Activated T-cell treated with anti-CD3 and anti-CD28 coated beads for 4 hours (primary cell): ENCODE measurements around the gene MICU1.
"Not testable (repeated sequence)": the region's sequence is repeated elsewhere in the genome, so short reads cannot be mapped to it uniquely, and the experiment has no call there.

Experiments used
- DNase-seq: peaks from one replicate; pipeline ENCODE4 v3.0.0-alpha.2; 2020

The MICU1 gene

DNA sequence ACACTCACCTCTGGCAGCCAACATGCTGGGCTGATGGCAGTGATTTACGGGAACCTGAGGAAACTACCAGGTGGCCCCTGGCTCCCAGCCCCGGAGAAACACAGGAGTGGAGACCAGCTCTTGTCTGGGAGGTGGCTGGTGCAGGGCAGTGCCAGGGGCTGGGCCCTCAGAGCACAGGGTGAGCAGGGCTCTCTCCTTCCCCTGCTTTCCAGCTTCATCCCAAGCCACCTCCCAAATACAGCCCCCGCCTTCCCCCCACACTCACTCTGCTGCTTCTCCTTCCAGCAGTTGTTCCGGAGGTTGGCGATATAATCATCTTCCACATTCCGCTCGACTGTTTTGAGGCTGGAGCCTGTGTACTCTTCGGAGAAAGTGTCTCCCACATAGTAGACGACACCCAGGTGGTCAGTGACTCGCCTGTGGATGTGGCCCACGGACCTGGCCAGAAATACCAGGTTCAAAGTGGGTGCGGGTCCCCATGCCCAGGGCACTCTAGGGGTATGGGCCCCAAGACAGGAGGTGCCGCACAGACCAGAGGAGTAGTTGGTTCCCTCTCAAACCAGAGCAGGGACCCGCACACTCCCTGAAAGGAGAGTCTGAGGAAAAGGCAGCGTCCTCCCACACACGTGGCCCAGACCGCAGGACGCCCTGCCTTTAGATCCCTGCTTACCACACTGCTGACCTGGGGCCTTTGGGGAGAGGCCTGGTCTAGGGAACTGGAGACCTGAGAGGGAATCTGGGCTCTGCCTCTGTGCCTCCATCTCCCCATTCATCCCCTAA is 289.4 kb downstream of the MICU1 start:
- DNase-seq: no peak

DNA sequence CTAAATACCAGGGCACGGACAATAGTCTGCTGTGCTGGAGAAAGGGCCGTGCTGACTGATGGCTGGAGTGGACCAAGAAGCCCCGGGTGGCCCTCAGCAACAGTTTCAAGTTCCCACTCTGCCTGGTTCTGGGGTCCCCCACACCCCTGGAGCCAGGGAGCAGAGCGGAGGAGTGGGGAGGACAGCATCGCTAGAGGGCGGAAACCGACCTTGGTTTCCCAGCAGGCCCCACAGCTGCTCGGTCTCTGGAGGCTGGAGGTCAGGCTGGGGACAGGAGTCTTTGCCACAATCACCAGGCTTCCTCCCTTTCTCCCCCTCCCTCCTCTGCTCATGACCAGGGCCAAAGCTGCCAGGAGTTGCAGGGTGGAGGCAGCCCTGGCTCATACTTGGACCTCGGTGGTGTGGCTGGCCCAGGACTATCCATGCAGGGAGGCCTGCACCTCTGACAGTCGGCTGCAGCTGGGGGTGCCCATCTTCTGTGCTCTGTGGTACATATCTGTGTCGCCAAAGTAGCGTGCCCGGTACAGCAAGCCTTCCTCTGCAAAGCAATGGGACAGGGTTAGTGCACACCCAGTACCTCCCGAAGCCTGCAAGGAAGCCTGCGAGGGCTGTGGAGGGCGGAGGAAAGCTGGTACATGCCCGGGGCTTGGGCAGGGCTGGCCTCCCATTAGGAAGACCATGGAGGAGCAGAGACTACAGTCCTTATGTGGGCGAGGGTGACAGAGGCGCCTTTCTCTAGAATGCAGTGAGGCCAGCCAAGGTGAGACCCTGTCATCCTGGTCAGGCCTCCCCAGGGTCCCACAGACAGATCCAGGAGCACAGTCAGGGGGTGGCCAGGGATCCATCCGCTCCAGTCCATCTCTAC is 290.3 kb downstream of the MICU1 start:
- no peak for DNase-seq

DNA sequence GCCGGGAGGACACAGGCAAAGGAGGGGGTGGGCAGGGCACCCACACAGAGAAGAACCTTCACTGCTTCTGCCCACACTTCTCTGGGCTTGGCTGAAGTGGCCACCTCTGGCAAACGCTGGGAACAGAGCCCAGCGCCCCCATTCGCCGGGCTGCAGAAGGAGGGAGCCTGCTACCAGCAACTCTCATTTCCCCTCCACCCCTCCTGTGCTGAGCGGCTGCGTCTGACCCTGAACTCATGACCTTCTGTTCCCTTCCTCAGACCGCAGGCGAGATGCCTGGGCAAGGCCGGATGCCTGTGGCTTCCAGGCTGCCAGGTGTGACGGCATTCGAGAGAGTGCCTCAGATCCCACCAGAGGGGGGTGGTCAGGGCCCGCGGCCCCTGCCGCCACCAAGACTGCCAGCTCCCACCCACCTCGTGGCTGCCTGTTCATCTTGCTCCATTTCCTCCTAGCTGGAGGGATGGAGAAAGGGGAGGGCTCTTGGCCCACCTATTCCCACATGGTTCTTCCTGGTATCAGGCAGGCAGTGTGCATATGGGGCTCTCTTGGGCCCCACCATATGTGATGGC is 291.0 kb downstream of the MICU1 start:
- DNase-seq: peak; percentile 49

DNA sequence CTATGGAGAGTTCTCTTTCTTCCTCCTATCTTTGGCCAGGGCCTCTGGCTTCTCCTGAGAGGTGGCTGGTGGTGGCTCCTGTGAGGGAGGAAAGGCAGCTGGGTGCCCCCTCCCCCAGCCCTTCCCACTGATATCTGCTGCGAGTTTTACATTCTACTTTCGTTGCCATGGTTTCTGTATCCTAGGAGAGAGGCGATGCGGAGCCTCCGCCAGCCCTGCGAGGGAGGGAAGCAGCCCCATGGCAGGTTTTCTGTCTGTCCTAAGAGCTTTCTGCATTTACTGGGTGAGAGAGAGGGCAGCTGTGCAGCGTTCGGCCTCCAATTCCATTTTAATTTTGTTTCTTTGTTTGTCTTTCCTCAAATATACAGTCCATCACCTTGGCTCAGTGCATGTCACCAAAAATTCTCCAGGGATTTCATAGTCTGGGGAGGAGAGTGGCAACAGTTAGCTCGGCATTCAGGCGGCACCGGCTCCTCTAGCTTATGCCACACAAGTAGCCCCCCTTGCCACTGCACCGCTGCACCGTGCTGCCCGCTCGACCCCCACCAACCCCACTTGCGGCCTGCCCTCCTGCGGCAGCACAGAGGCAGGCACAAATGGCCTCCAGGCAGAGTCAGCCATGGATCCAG is 291.6 kb downstream of the MICU1 start:
- DNase-seq: no peak

DNA sequence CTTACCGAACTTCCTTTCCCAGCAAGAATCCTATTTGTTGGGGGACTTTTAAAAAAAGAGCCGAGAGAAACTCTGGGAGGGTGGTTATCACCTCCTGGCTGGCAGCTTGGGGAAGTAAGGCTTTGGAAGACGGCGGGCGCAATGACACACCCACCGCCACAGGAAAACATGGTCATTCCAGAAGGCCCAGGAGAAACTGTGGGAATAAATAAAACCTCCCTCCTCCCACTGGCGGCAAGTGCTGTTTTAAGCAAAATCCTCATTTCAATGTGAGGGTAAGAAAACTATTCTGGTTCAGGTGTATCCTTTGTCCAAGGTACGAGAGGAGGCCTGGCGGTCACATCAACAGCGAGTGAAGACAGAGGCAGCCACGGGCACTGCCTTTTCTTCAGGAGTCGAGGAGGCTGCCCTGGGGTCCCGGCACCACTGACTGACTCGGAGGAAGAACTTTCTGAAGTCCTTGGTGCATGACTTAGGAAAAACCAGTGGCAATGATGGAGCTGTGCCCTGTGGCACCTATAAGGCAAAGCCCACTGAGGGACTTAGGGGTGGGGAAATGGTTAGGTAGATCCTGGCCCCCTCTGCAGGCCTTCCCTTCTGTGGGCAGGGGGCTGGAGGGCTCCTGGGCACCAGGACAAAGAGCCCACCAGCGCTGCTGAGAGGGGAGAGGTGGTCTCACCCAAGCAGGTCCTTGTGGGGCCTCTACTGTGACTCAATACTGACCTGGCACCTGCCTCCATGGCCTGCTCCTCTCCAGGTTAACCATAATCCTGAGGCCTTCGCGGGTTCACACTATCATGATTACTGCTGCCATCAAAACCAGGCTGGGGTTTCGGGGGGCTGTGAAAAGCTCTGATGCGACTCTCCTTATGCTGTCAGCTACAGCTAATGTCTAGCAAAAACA is 292.5 kb downstream of the MICU1 start:
- DNase-seq: no peak

DNA sequence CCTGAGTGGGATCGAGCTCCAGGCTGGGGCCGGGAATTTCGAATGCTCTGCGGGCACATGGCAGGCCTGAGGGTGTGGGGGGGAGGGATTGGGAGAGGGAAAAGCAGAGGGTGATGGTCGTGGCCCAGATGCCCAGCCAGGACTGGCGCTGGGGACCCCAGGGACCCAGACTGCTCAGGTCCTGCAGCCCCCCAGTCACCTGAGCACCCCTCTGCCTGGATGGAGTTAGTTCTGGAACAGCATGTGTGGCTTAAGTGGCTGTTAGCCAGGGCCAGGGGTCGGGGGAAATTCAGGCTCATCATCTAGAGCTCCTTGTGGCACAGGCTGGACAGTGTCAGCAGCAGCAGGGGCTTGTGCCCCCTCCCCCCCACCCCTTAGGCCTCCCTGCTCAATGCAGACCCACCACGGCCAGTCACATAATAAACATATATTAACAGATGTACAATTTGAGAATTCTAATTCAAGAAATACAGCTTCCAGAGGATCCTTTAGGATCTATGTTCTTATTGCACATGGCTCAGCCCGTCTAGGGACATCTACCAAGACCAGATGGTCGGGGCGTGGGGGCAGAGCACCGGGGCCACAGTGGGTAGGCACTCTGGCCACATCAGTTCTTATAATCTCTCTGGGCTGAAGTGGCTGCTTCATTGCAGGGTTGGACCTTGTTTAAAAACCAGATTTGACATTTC is 293.3 kb downstream of the MICU1 start:
- DNase-seq: no peak

DNA sequence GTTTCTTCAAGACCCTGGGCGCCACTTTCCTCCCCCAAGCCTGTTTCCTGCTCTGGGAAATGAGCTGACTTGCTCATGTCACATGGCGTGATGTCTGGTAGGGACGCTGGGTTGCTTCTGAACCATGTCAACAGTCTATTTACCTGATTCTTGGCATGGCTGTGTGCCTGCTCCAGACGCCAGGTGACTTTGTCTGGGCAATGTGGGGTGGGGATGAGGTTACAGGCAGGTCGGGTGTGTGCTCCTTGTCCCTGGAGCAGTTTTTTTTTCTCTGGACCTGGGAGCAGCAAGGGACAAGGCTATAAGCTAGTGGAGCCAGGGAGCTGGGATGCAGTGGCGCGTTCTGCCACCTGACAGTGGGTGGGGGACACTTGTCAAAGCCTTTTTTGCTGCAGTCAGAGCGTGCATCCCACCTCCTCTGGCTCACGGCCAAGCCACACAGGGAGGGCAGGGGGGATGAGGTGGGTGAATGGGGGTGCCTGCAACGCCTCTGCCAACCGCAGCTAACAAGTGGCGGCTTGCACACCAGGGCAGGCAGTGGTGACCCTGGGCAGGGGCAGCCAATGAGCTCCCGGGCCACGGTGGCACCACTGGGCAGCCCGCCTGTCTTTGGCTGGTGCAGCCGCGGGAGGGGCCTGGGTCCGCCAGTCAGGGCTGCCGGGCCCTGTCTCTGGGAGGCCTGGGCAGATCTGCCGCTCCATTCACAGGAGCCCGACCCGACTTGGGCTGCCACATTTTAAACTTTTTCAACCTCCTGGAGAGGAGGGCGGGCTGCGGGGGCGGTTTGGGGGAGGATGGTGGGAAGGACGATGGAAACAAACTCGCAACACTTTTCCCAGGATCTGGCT is 294.1 kb downstream of the MICU1 start:
- peak; percentile 69 for DNase-seq

DNA sequence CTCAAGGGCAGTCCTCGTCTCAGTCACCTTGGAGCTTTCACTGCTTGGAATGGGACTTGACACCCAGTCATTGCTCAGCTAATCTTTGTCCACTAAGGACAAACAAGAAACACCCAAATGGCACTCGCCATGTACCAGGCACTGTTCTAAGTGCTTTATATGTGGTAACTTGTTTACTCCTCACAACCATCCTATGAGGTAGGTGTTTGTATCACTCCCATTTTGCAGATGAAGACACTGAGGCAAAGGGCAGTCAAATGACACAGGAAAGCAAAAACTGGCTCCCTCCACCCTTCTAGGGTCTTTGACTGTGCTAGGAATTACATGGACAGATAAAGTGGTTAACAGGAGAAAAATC is 295.8 kb downstream of the MICU1 start:
- DNase-seq: no peak

DNA sequence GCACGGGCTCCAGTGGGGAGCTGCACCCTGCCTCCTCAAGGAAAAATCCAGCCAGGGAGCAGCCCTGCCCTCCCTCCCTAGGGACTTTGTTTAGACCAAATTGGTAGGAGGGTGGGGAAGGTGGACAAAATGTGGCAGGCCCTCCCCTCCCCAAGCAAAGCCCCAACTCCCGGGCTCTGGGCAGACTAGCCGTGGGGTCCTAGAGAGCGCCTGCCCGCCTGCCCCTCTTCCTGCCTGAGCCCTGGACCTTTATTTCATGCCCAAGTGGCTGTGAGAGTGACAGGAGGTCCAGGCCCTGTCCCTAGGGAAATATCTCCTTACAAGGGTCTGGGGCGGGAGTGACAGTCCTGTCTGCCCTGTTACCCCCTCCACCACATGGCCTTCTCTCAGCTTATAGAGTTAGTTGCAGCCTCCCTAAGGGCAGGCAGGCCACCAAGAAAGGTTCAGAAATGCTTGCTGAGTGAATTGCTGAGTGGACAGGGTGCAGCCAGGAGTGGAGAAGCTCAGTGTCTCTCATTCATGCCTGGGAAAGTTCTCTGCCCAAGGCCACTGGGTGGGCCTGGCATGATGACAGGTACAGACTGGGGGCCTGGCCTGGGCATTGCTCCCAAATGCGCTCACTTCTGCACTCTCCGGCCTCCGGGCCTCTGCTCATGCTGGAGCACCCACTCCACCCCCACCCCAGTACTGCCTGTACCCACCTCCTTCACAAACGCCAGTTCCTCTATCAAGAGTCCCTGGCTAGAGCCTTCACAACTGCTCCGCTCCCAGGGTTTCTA is 296.4 kb downstream of the MICU1 start:
- DNase-seq: no peak

DNA sequence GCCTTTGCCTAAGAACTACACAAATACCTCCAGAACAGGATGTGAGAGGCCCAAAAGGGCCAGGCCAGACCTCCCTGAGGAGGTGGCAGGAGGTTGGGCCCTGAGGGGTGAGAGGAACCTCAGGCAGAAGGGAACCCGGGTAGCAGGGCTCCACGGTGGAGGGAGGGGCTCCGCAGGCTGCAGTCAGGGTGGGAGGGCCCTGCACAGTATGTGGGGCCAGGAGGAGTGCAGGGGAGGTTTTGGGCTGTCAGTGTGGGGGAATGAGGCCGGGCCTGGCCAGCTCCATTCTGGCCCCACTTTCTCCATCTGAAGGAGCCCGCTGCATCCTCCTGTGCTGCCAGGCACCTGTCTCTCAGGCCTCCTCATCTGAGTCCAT is 297.1 kb downstream of the MICU1 start:
- no peak for DNase-seq

DNA sequence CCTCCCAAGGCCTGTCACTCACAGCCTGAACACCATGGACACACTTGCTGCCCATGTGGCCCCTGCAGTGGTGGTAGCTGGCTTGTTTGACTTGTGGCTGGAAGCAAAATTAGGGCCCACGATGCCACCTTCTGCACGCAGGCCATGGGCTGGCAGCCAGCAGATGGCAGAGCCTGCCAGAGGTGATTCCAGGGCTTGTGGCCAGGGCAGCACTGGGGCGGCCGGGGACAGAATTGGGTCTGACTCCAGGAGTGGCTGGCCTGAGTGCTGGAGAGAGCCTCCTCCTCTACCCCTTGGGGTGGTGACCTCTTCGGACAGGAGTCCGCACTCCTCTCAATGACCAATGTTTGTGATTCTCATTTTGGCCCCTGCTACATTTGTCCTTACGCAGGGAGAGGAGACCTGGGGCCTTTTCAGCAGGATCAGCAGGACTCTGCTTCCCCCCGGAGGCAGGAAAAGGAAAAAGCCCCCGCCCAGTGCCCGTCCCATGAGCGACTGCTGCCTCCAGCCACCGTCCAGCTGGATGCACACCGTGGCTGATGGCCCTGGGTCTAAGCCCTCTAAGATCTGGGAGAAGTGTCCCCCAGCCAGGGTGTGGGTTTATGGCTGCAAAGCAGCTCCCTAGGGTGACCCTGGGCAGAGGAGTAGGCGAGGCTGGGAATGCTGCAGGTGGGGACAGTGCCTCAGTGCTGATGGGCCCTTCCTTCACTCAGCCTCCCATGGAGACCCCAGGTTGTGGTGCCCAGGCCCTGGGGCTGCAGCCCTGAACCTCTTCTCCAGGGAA is 297.6 kb downstream of the MICU1 start:
- DNase-seq: no peak

DNA sequence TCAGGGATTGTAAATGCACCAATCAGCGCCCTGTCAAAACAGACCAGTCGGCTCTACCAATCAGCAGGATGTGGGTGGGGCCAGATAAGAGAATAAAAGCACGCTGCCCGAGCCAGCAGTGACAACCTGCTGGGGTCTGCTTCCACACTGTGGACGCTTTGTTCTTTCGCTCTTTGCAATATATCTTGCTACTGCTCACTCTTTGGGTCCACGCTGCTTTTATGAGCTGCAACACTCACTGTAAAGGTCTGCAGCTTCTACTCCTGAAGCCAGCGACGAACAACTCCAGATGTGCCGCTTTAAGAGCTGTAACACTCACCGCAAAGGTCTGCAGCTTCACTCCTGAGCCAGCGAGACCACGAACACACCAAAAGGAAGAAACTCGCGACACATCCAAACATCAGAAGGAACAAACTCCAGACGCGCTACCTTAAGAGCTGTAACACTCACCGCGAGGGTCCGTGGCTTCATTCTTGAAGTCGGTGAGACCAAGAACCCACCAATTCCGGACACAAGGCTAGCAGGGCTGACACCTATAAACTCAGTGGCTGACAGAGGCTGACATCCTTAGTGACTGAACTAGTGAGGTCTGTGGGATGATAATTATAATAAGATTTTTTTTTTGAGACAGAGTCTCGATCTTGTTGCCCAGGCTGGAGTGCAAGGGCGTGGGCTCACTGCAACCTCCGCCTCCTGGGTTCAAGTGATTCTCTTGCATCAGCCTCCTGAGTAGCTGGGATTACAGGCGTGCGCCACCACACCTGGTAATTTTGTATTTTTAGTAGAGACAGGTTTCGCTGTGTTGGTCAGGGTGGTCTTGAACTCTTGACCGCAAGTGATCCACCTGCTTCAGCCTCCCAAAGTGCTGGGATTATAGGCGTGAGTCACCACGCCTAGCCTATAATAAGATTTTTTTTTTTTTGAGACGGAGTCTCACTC is 298.9 kb downstream of the MICU1 start:
- peak; percentile 48 for DNase-seq

DNA sequence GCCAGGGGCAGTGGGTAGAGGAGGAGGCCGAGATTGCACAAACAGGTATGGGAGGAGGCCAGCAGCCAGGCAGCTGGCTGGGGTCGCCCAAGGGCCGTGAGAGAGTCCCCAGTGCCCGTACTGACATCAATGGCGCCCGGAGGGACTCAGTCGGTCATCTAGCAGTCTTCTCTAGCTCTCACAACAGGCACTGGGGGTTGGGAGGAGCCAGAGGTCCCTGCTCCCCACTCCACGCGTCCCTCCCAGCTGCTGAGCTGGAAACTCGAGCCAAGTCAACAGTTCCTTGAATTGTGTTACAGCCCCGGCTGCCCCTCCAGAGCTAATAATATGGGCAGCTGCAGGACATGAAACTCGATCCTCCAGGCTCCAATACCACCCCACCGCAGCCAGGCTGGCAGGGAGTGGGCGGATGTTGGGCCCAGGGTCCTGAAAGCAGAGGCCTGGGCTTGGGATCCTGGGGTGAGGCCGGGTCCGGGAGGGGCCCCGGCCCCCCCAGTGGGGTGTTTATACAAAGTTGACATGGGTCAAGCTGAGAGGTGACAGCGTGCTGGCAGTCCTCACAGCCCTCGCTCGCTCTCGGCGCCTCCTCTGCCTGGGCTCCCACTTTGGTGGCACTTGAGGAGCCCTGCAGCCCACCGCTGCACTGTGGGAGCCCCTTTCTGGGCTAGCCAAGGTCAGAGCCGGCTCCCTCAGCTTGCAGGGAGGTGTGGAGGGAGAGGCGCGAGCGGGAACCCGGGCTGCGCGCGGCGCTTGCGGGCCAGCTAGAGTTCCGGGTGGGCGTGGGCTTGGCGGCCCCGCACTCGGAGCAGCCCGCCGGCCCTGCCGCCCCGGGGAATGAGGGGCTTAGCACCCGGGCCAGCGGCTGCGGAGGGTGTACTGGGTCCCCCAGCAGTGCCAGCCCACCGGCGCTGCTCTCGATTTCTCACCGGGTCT is 300.4 kb downstream of the MICU1 start:
- DNase-seq: not testable (repeated sequence)

DNA sequence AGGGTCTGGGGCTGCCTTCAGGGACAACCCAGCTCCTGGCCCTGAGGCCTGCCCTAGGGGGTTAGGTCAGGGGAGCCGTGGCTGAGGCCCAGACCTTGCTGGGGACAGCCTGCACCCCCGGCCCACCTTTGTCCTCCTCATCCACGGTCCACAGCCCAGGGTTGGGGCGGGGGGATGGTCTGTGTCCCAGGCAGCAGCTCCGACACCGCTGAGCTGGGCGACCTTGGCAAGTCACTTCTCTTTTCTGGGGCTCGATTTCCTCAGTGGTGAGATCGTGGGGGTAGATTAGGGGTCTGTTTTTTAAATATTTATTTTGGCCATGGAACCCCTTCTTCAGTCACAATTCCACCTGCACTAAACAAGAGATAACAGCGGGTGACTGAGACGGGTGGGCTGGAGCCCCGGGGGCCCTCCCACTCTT is 302.1 kb downstream of the MICU1 start:
- no peak for DNase-seq

DNA sequence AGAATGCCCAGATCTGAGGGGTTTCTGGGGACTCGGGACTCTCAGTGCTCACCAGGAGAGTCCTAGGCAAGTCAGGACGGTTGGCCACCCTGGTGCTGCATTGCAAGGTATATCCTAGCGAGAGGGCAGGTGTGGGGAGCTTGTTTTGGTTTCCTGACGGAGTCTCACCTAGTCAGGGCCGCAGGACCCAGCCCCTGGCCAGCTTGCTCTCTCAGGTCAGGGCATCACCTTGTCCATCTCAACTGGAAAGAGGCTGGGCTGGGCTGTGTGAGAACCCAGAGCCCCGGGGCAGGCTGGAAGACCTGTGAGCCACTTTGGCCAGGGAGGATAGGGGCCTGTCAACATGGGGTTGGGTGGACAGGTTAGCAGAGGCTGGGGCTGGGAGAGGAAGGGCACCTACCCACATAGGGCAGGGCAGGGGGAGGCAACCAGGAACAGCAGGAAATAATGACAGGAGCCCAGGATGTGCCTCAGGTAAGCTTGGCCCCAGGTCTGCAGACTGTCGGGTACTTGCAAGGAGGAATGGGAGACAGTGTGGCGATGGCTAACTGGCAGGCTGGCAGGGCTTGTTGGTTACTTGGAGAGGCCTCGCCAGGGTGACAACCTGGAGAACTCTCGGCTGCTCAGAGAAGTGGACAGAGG is 302.6 kb downstream of the MICU1 start:
- no peak for DNase-seq
